Panc1 (cell line): ENCODE results near the gene SLC4A11. TPM values are rescaled to one million over a fixed set of nuclear protein-coding genes. Genes with fewer than 3 reads are reported as not detected.
A peak's percentile ranks its signal among the peaks of the same experiment; 100 is the strongest.

Source experiments
- ATAC-seq: fragments of 200-7000 bp; cut with Tn5 transposase; 2 replicates; pipeline ENCODE4 v1.9.1; 2020; ENCODE audit warnings: mild to moderate bottlenecking, moderate library complexity
- BruUV-seq: library from RNA; stranded (reverse); fragments of 400-500 nt; replicated peaks from 2 replicates; lab custom pipeline; 2021; lab: Mats Ljungman, UMichigan
- CTCF ChIA-PET: fragments of 300-600 bp; sonication (Branson Sonifier 250); formaldehyde crosslinking; loops from one replicate; lab custom pipeline; 2022; ENCODE audit warnings: antibody characterized with exemption; lab: Charles Lee
- POLR2A ChIA-PET: fragments of 300-600 bp; sonication (Branson Sonifier 250); formaldehyde crosslinking; loops from one replicate; lab custom pipeline; 2022; ENCODE audit warnings: antibody characterized with exemption; lab: Charles Lee
- DNase-seq: peaks from one replicate; pipeline ENCODE4 v3.0.0-alpha.2; 2010; ENCODE audit warnings: low read depth, low spot score
- H3K27ac ChIP-seq: 2 replicates; pipeline ENCODE4 v1.5.1; 2011; ENCODE audit warnings: mild to moderate bottlenecking, low read length, inconsistent platforms
- H3K27me3 ChIP-seq: fragments of 200-500 bp; sonication (Bioruptor generic); 2 replicates; pipeline ENCODE4 v1.6.0; 2014; ENCODE audit warnings: low read length, inconsistent platforms; ENCODE audit not compliant: control insufficient read depth, insufficient read depth
- H3K36me3 ChIP-seq: fragments of 200-500 bp; sonication (Bioruptor generic); 2 replicates; pipeline ENCODE4 v1.5.1; 2014; ENCODE audit warnings: inconsistent platforms, mild to moderate bottlenecking, low read length, moderate library complexity; ENCODE audit not compliant: control insufficient read depth, insufficient read depth
- H3K4me1 ChIP-seq: 2 replicates; pipeline ENCODE4 v1.5.1; 2011; ENCODE audit warnings: inconsistent platforms, mild to moderate bottlenecking, low read length, moderate library complexity; ENCODE audit not compliant: control insufficient read depth, insufficient read depth
- H3K4me3 ChIP-seq, 2 experiments: 2 replicates each; pipeline ENCODE4 v1.5.1; 2011 to 2012; ENCODE audit warnings: low read depth in 2 of 2, low read length in 2 of 2, mild to moderate bottlenecking in 2 of 2, inconsistent platforms in 1 of 2, moderate library complexity in 1 of 2
- H3K9me3 ChIP-seq: fragments of 200-500 bp; sonication (Bioruptor generic); 2 replicates; pipeline ENCODE4 v1.5.1; 2014; ENCODE audit warnings: low read depth, mild to moderate bottlenecking, inconsistent platforms, low read length, moderate library complexity; ENCODE audit not compliant: control insufficient read depth, insufficient read depth
- CTCF ChIP-seq: fragments of 450-650 bp; IDR thresholded peaks from 2 replicates; pipeline ENCODE4 v1.5.1; 2017; ENCODE audit warnings: mild to moderate bottlenecking
- POLR2AphosphoS5 ChIP-seq: IDR thresholded peaks from 2 replicates; pipeline ENCODE4 v1.6.1; 2012; ENCODE audit warnings: mild to moderate bottlenecking, low read depth, low read length, moderate library complexity
- REST ChIP-seq, 2 experiments: IDR thresholded peaks; 2 replicates each; pipeline ENCODE4 v1.6.1; 2011 to 2012; ENCODE audit warnings: low read depth in 2 of 2, control low read depth in 1 of 2, low read length in 1 of 2, mild to moderate bottlenecking in 1 of 2, moderate library complexity in 1 of 2; ENCODE audit not compliant: insufficient read depth in 1 of 2
- SIN3A ChIP-seq: IDR thresholded peaks from 2 replicates; pipeline ENCODE4 v1.6.1; 2012; ENCODE audit warnings: low read depth, mild to moderate bottlenecking, low read length, moderate library complexity, borderline replicate concordance; ENCODE audit not compliant: insufficient read depth
- TCF7L2 ChIP-seq: IDR thresholded peaks from 2 replicates; pipeline ENCODE4 v1.6.1; 2011; ENCODE audit warnings: mild to moderate bottlenecking, low read depth, low read length, inconsistent platforms
- in situ Hi-C: cut with HindIII; loops from 2 replicates; pipeline ENCODE4 v1.10.0; 2016; ENCODE audit warnings: low sequenced_read_pairs, low pct_unique_long_range_greater_than_20kb
- intact Hi-C: fragments of 100-400 bp; cut with micrococcal nuclease; formaldehyde crosslinking; loops from one replicate; pipeline ENCODE4 v1.10.0; 2022; ENCODE audit not compliant: unreplicated experiment
- total RNA-seq: library from RNA; stranded (reverse); gene quantifications from one replicate; pipeline ENCODE4 v1.2.1, GENCODE V29; 2021; ENCODE audit not compliant: unreplicated experiment

SLC4A11 gene
- total RNA-seq, 1 experiment from 2014 or later: 144 TPM

- Histone ChIP-seq H3K27ac (peak overlapping the region; percentile 84), H3K27me3 (no peaks in the 10 kb centered on the region), H3K36me3 (no peaks in the 10 kb centered on the region), H3K4me3 (peak overlapping the region in 1 of 2 experiments; percentile 26; a peak in 2 of 4 replicates), H3K9me3 (no peaks in the 10 kb centered on the region), H3K4me1 (peaks cover 69% of the 10 kb centered on the region)
- CTCF ChIA-PET: interaction anchor here (0.6 to 1.7 kb wide), 3 partner anchors 16 to 94 kb away, joined by 4 to 11 read pairs (median 8); partner anchors contain the start of gene SLC4A11
- in situ Hi-C loops (no loop called here), intact Hi-C loops (no loop called here)
- TF ChIP-seq SIN3A (peak; percentile 56; the same call in 1 of the 2 replicates), REST (IDR thresholded peaks at IDR 0.05; ENCODE audit: insufficient read depth in 1 of 2, low read depth in 2 of 2, low read length in 1 of 2) (no peak), POLR2AphosphoS5 (peak; percentile 85), CTCF (no peak)
- POLR2A ChIA-PET: interaction anchor here (0.6 to 1.1 kb wide), 2 partner anchors 16 to 165 kb away, joined by 4 to 13 read pairs; partner anchors contain the start of gene SLC4A11
- BruUV-seq: no TSS peak
- DNase-seq (no peak), ATAC-seq (peak; percentile 80)
Measured at GRCh38 chr20:3222635-3223600, 16.1 kb downstream of the SLC4A11 start.

- BruUV-seq: no TSS peak
- intact Hi-C loops (no loop called here), in situ Hi-C loops (no loop called here)
- DNase-seq (no peak), ATAC-seq (no peak)
- Histone ChIP-seq H3K4me1 (peaks cover 69% of the 10 kb centered on the region), H3K27ac (peak overlapping the region; percentile 61), H3K9me3 (no peaks in the 10 kb centered on the region), H3K36me3 (no peaks in the 10 kb centered on the region), H3K27me3 (no peaks in the 10 kb centered on the region), H3K4me3 (no peak overlapping the region)
- POLR2A ChIA-PET: interaction anchor here (0.6 kb wide), 1 partner anchor 11 kb away, joined by 3 read pairs; no protein-coding TSS in a partner anchor
- TF ChIP-seq TCF7L2 (no peak), SIN3A (no peak), CTCF (no peak), REST (IDR thresholded peaks at IDR 0.05; ENCODE audit: insufficient read depth in 1 of 2, low read depth in 2 of 2, low read length in 1 of 2) (no peak), POLR2AphosphoS5 (no peak)
- CTCF ChIA-PET: interaction anchor here (0.7 to 1.7 kb wide), 3 partner anchors 29 to 109 kb away, joined by 3 to 7 read pairs (median 4); no protein-coding TSS in a partner anchor
Measured at GRCh38 chr20:3221398-3222226, 17.4 kb downstream of the SLC4A11 start.
